ENCODE data around the gene PAK1.

Gene PAK1

DNA sequence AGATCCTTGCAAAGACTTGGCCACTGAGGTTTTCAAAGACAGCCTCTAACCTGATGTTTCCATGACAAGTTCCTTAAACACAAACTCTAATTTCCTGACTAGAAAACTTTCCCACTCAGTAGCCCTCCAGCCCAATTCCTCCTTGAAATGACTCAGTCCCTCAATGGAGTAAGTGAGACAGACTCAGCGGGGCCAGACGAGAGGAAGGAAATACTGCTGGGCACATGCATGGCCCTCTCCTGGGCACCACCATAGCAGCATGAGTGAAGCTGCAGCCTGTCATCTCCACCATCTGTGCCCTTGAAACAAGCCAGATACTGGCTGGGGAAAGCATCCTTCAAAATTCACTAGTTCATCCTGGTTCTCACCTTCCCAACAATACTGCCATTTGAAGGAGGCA, 96.2 kb downstream of the PAK1 start:
- TF ChIP-seq, protein P1, sequence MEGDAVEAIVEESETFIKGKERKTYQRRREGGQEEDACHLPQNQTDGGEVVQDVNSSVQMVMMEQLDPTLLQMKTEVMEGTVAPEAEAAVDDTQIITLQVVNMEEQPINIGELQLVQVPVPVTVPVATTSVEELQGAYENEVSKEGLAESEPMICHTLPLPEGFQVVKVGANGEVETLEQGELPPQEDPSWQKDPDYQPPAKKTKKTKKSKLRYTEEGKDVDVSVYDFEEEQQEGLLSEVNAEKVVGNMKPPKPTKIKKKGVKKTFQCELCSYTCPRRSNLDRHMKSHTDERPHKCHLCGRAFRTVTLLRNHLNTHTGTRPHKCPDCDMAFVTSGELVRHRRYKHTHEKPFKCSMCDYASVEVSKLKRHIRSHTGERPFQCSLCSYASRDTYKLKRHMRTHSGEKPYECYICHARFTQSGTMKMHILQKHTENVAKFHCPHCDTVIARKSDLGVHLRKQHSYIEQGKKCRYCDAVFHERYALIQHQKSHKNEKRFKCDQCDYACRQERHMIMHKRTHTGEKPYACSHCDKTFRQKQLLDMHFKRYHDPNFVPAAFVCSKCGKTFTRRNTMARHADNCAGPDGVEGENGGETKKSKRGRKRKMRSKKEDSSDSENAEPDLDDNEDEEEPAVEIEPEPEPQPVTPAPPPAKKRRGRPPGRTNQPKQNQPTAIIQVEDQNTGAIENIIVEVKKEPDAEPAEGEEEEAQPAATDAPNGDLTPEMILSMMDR (IDR thresholded peaks at IDR 0.05) = no peak
- Histone ChIP-seq H3K4me3 (no peak overlapping the region), H3K27ac (no peak overlapping the region)
- no peak for DNase-seq (ENCODE audit: low spot score)

DNA sequence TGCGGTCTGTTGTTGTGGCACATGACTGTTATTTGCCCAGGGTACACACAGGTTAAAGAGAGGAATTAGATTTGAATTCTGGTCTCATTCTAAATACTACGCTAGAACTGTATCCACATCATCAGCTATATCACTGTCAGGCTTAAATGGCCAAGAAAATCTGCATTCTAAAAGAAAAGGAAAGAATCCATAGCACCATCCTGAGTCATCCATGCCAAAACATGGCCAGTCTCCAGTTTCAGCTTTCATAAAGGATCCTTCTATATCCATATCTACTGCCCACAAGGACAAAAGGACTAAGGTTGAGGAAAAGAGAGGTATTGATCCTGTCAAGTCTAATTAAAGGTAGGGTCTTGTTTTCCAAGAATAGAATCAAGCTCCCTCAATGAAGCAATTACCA, 98.8 kb downstream of the PAK1 start:
- Histone ChIP-seq H3K27ac (no peak overlapping the region), H3K4me3 (no peak overlapping the region)
- no peak for DNase-seq (ENCODE audit: low spot score)
- TF ChIP-seq, protein P1 (IDR thresholded peaks at IDR 0.05) = no peak

DNA sequence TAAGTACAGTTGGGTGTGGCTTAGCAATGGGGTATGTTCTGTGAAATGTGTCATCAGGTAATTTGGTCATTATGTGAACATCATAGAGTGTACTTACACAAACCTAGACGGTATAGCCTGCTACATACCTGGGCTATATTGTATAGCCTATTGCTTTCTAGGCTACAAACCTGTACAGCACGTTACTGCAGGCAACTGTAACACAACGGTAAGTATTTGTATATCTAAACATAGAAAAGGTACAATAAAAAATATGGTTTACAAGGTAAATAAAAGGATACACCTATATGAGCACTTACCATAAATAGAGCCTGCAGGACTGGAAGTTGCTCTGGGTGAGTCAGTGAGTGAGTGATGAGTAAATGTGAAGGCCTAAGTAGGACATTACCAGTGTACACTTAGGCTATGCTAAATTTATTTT, 99.3 kb downstream of the PAK1 start:
- no peak for DNase-seq (ENCODE audit: low spot score)
- TF ChIP-seq, protein P1 (IDR thresholded peaks at IDR 0.05) = no peak
- no peak overlapping the region for H3K4me3 ChIP-seq
- no peak overlapping the region for H3K27ac ChIP-seq

DNA sequence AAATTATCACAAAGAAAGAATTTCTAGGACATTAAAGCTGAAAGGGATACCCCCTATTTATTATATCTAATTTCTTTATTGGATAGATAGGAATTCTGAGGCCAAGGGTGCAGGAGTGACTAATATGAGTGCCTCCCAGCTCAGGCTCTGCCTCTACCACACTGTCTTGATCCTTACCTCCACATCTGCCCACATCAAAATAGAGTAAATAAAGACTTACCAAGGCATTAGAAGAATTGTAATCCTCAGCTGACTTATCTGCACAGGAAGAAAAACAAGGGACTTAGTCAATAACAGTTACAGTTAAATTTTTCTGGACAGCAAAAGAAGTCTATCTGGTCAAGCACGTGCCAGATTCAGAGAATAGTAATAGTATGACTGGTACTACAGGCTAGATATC, 99.8 kb downstream of the PAK1 start:
- no peak for DNase-seq (ENCODE audit: low spot score)
- TF ChIP-seq, protein P1 (IDR thresholded peaks at IDR 0.05) = no peak
- H3K27ac ChIP-seq = no peak overlapping the region
- no peak overlapping the region for H3K4me3 ChIP-seq

DNA sequence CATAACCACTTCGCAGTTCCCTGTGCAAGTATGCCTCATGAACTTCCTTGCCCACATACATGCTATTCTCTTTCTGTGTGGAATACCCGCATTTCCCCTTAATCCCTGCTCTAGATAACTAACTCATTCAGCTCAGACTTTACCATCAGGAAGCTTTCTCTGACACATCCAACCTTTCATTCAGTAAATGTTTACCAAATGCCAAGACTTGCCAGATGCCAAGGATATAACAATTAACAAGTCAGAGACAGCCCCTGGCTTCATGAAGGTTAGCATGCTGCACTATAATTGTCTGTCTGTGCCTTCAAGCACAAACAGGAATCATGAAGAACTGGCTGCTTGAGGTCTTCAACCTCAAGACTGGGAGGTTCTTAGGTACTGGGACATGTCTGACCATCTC, 101.2 kb downstream of the PAK1 start:
- no peak overlapping the region for H3K4me3 ChIP-seq
- TF ChIP-seq, protein P1 (IDR thresholded peaks at IDR 0.05) = no peak
- DNase-seq (ENCODE audit: low spot score) = no peak
- no peak overlapping the region for H3K27ac ChIP-seq

DNA sequence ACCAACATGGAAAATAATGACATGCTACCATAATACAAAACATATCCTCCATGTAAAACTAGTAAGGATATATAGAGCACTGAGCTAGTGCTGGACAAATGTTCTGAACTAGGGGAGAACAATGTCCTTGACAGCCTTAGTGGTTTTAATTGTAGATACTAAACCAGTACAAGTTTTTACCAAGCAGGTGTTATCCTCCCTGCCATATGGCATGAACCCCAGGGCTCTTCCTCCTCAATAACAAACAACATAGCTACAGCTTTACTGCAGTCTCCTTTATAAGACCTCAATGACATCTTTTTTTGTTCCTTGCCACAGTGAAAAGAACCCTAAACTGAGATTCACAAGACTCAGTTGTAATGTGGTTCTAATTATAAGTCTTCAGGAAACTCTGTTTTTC, 102.2 kb downstream of the PAK1 start:
- Histone ChIP-seq H3K27ac (no peak overlapping the region), H3K4me3 (no peak overlapping the region)
- DNase-seq (ENCODE audit: low spot score) = no peak
- TF ChIP-seq, protein P1 (IDR thresholded peaks at IDR 0.05) = no peak

DNA sequence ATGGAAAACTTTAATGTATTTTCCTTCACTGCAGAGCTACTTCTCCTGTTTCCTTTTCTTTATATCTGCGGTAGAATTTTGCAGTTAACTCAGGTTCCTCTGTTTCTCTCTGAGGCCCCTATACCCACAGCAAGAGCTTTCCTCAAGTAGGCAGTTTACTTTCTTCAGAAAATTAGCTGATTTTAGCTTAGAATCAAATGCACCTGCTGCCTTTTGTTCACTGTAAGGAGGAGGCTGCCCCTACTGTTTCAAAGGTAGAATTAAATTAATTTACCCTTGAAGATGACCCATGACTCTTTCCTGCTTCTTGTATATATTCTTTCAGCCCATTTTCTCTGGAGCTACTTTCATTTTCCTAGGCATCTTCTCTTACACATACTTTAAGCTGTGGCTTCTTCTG, 103.7 kb downstream of the PAK1 start:
- H3K27ac ChIP-seq = no peak overlapping the region
- no peak for DNase-seq (ENCODE audit: low spot score)
- H3K4me3 ChIP-seq = no peak overlapping the region
- TF ChIP-seq, protein P1 (IDR thresholded peaks at IDR 0.05) = no peak

All from coronary artery (tissue), 2 donors.